Measurements from ENCODE around the gene ZNF236.

DNA sequence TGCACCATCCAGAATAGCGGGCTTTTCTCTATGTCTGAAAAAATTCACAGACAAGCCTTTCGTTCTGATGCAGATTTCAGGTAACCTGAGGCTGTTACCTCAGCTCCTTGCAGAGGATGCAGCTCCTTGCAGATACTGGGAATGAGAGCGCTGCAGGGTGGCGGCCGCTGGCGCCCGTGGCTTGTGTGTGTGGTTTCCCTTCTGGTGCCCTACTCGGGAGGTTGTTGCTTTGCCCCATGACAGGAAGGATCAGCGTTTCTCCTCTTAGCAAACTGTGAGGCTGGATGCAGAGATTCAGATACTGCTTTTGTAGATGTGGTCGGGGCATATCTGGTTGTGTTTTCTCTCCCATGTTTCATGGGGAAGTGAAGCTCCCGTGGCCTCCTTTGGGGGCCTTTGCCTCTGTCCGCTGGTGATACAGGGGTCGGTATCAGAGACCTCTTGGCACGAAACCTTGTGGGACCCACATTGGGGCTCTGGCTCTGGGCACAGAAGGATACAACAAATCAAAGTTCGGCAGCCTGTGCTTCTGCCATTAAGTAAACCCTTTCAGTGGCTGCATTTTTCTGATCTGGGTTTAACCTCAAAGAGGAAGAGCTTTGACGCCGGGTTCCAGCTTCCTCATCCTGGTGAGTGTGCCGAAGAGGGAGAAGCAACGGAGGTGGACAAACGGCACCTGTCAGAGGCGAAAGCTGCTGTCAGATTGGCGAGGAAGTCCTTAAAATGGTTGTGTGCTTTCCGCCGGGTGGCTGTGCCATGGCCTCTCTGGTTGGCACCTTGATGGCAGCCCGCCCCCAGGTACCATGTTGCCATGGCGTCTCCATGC is 182.4 kb downstream of the ZNF236 start:
- no peak for TF ChIP-seq POLR2AphosphoS5 (IDR thresholded peaks at IDR 0.05; ENCODE audit: low read depth, low read length)
- no peak for TF ChIP-seq POLR2A (IDR thresholded peaks at IDR 0.05; ENCODE audit: low read depth, low read length)
- no peak for TF ChIP-seq TAF1 (IDR thresholded peaks at IDR 0.05; ENCODE audit: borderline replicate concordance, low read depth, low read length)
